GM19372 (cell line): Measurements from ENCODE around the gene RNF130.
"Not testable (repeated sequence)": the region's sequence is repeated elsewhere in the genome, so short reads cannot be mapped to it uniquely, and the experiment has no call there.

ENCODE experiments used
- ATAC-seq: cut with Tn5 transposase; IDR thresholded peaks from one replicate; pipeline ENCODE4 v1.9.1; 2021; ENCODE audit warnings: mild to moderate bottlenecking, low read depth, moderate library complexity; ENCODE audit not compliant: unreplicated experiment

RNF130 gene

DNA sequence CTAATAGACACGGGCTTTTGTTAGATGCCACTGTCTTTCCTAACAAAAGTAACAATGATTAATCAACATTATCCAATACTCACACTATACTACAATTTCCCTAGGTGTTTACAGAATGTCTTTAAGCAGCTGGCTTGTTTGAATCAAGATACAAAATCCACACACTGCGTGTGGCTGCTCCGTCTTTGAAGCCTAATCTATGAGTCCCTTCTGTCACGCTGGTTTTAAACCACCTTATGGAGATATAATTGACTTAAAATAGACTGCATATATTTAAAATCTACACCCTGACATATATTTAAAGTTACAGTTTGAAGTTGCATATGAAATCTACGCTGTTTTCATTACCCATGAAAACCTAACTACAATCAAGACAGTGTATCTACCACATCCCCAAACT, 89.9 kb downstream of the RNF130 start:
- no peak for ATAC-seq

DNA sequence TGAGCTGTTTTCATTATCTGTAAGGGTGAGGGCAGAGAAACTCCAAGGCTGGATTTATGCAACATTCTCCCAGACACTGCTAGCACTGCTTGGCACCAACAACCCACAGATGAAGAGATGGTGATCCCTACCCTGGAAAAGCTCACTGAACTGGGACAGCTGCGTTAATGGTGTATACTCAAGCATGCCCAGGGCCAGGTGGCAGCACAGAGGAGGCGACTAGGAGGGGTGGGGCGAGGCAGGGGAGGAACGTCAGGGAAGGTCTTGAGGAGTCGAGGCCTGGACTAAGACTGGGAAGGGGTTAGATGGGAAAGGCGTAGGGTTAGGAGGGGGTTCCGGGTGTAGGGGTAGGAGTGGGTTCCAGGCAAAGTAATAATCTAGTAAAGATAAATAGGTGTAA, 90.8 kb downstream of the RNF130 start:
- ATAC-seq, result no peak

DNA sequence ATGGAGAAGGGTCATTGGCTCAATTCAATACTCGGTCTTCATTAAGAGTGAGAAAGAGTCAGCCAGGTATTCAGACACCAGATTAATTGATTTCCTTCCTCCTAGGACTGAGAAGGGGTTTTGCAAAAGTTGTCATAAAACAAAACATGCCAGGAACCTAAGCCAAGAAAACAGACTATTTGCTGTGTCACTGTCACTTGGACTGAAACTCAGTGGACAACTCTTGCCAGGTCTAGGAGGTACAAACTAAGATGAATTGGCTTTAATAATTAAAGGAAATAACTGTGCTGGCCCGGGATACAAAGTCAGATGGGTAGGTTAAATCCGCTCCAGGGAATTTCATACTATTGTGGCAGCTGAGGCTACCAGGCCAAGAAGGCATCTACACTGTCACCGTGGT, 92.8 kb downstream of the RNF130 start:
- ATAC-seq, result no peak

DNA sequence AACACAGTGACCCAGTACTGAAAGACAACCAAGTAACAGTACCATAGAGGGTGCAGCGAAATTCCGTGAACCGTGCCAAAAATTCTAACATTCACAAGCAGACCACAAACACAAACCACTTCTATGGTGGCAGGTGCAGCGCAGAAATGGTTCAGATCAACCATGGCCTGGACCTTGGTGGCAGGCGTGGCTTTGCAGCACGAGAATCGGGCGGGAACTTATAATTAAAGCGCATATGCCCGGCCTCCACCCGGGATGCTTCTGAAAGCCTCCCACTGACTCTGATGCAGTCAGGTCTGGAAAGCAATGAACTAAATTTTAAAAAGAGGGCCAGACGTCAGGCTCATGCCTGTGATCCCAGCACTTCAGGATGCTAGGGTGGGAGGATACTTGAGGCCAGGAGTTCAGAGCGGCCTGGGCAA, 95.8 kb downstream of the RNF130 start:
- ATAC-seq, result no peak

DNA sequence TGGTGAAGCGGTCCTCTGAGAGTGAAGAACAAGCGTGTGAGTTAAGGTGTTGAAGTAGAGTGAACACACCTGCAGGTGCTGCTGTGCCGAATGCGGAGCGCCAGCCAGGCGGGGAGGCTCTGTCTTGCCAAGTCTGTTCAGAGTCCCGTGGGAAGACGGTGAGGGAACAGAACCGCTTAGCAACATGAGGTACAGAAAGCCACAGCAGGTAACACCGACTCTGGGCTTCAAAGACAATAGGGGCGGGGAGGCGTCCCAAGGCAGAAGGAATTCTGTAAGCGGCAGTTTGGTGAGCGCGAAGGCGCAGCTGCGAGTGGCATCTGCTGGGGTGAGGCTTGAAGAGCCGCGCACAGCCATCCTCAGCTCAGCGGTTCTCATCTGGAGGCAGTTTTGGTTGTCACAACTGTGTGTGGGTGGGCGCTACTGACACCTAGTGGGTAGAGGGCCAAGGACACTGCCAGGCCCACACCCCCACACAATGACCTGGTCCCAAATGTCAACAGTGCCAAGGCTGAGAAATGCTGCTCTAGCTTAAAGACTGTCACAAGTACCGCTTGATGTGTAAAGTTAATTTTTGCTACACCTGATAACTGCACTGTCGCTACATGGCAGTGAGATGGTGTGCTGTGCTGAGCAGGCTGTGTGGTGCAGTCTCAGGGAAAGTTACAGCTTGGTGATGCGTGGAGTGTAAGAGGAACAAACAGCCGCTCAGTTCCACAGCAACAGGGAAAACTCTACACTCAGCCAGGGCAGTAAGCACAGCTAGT, 96.4 kb downstream of the RNF130 start:
- peak; percentile 70 for ATAC-seq

DNA sequence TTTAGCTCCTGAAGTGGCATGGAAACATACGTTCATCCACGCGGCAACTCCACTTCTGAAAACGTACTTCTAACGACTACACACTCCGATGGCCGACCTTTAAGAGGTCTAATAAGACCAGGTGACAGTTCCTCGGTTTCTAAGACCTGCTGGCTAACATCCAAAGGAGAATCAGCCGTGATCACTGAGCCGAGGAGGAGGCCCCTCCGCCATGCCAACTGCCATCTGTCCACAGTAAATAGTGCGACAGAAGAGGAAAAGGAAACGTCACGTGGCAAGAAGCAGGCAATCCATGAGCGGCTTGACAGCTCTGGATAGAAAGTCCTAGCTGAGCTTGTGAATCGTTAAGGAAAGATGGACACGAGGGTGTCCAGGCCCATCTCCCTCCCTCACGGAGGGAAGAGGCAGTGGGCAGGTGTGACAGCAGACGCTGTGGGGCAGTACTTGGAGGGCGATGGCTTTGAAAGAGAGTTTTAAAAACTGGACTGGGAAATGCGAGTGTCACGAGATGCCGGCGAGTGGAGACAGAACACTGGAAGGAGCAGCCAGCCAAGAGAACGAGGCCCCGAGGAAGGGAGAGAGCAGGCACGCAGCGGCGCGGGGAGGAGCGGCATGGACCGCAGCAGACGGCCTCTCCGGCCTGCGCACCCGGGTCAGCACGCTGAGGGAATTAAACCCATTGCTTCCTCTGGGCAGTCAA, 97.2 kb downstream of the RNF130 start:
- no peak for ATAC-seq

DNA sequence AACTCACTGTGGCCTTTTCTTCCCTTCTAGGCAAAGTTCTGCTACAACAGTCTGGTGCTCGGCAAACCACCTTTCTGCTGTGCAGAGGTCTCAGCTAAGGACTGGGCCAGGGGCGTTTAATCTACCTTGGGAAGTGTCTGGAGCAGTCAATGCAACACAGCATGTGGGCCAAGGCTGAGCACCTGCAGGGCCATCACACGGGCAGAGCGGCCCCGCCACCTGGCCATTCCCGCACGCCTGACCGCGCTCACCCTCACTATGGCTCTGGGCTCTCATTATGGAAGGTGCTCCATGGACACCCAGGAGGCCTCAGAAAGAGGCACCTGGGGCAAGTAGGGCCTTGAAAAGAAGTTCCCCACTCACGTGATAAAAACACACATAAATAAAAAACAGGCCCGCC, 98.2 kb downstream of the RNF130 start:
- ATAC-seq, result no peak

DNA sequence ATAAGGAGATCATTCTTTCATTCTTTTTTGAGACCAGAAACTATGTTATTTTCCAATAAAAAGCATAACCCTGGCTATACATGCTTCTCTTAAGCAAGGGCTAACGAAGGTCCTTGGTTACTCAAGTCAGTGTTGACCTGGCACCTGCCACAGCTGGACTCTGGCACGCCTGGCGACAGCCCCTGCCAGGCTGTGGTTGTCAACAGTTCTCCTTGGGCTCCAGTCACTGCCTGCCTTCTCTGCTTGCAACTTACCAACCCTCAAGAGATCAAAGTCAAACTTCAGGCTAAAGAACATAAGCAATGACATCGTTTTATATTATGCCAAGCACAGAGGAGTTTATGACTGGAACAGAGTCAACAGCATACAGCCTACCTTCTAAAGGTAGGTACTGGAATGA, 102.4 kb downstream of the RNF130 start:
- ATAC-seq, result no peak

DNA sequence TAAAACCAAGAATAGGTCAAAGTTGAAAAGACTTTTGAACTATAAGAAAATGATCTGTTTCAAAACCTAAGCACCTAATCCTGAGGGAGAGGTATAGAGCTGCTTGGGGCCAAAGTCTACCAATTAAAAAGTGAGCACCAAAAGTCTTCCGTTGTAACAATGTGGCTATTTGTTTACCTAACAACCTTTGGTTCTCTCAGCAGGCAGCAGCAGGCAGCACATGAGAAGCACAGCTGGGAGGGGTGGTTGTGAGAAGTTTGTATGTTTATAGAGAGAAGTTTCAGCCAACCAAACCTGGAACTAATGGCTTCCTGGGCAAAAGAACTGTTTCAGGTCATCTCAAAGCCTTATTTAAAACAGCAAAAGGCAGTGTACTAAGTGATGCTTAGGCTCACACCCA, 104.1 kb downstream of the RNF130 start:
- ATAC-seq, result no peak

DNA sequence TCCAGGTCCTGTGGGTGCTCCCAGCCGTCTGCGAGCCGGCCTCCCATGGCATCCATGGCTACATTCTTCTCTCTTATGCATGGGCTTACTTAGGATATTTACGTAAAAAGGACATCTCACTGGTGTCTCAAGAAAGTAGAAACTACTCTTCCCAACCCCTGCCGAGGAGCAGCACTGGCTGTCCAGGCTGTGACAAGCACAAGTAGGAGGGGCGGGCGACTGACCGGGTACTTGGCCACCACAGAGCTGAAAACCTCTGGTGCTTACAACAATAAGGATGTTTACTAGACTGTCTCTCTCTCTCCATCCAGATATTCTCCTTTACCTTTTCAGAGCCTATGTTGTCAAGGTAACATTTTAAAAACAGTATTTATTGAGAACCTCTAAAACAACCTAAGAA, 107.5 kb downstream of the RNF130 start:
- ATAC-seq, result no peak

DNA sequence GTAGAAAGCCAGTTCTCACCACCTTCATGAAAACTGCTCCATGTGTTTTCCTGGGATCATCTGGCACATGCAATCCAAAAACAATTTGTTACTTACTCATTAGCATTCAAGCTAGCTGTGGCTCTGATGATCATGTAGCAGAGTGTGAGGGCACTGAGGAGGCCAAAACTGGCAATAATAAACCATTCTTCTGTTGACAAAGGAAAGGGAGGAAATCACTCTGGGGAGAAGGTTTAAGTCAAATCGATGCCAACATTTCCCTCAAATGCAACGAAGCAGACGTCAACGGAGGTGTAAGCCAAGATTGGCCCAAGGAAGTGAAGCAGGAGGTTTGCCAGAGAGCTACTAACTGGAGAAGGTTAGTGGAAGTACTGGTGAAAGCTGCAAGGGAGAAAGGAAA, 108.2 kb downstream of the RNF130 start:
- no peak for ATAC-seq

DNA sequence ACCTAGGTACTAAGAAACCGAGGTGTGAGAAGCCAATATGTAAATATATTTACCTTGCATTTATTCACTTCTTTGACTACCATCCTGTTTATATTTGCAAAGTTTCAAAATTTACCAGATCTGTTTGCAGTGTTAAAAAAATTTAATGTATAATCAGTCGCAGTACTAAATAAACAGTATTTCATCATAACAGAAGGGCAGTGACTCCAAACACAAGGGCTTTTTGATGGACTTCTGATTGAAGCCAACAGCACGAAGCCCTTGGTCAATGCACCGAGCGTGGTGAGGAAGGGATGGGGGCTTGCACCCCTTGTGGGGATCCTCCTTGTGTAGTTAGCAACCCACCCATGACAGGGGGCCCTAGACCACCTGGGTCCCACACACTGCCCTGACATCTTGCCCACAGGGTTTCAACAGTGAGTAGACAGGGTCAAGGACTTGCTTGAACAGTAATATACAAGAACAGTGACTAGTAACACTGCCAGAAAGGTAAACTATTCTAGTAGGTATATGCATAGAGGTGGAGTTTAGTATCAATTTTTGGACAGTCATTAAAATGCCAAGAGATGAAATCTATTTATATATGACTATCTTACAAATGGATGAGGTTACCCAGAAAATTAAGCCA, 111.2 kb downstream of the RNF130 start:
- no peak for ATAC-seq

DNA sequence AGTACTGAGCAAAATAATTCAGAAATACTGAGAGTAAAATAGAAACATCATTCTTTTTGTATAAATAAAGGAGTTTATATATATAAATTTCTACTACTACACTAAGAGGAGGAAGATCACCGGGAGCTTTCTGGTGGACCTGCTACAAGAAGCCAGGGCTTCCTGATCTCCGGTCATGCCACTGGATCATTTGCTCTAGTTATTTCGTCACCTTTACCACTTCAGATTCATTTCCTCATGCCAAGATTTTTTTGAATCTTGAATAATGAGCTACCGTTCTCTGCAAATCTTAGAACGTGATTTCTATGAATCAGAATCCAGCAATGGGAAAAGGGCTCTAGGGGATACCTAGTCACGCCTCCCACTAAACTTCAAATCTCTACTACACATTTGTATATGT, 111.9 kb downstream of the RNF130 start:
- ATAC-seq, result no peak

DNA sequence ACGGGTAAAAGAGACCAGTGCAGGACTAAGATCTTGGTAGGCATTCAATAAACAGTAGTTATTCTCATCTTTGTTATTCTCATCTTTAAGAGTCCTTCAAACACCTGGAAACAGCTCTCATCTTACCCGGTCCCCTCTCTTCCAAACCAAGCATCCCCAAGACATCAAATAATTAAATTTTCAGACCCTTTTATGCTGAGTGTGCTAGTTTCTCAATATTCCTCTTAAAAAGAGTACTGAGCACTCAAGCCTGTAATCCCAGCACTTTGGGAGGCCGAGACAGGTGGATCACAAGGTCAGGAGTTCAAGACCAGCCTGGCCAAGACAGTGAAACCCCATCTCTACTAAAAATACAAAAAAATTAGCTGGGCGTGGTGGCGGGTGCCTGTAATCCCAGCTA, 112.4 kb downstream of the RNF130 start:
- ATAC-seq, result not testable (repeated sequence)

DNA sequence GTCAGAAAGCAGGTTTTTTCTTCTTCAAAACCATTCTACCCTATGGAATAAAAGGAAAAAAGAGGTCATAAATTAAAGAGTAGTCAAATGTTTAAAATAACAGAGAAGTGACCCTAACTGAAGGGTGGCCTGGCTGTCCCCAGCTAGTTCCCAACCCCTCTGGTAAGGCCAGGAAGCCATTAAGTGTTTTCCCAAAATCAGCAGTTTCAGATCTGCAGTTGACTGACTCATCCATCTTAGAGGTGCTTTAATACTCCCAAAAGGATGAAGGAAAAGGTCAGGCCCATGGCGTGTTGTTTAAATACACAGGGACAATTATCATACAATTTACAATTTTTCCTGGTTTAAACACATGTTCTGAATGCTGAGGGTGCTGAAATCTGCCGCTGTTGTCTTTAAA, 115.9 kb downstream of the RNF130 start:
- ATAC-seq, result no peak

DNA sequence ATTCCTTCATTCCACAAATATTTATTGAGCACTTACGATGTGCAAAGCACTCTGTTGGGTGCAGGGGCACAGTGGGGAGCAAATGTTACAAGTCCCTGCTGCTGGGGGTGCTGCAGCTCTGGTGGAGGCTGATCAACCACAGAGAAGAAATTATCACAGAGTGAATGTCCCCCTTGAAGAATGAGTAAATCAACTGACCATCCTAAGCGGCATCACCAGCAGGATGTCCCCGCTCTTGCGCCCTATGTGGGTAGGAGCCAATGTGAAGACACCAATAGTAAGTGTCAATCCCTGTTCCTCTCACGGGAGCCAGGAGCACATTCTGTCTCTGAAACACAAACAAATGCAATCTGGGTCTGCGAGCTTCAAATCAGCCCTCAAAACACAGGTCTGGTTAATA, 116.5 kb downstream of the RNF130 start:
- no peak for ATAC-seq

DNA sequence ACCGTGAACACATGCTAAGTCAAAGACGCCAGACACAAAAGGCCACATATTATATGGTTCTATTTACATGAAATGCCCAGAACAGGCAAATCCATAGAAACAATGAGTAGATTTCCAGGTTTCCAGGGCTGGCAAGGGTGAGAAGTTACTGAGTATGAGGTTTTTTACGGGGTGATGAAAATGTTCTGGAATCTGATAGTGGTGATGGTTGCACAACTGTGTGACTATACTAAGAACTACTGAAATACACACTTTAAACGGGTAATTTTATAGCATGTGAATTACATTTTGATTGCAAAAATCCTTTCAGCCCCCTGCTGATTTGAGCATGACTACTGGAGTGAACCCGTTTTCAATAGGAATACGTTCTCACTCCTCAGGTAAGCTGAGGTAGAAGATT, 117.1 kb downstream of the RNF130 start:
- ATAC-seq, result no peak

DNA sequence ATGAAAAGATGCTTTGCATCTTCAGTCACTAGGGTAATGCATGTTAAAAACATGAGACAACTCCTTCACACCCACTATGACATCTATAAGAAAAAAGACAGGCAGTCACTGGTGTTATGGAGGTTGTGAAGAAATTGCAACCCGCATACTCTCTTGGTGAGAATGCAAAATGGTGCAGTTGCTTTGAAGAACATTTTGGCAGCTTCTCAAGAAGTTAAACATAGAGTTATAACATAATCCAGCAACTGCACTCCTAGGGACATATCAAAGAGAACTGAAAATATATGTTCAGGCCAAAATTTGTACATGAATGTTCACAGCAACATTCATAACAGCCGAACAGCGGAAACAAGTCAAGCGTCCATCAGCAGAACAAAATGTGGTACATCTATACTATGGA, 117.6 kb downstream of the RNF130 start:
- ATAC-seq, result no peak

DNA sequence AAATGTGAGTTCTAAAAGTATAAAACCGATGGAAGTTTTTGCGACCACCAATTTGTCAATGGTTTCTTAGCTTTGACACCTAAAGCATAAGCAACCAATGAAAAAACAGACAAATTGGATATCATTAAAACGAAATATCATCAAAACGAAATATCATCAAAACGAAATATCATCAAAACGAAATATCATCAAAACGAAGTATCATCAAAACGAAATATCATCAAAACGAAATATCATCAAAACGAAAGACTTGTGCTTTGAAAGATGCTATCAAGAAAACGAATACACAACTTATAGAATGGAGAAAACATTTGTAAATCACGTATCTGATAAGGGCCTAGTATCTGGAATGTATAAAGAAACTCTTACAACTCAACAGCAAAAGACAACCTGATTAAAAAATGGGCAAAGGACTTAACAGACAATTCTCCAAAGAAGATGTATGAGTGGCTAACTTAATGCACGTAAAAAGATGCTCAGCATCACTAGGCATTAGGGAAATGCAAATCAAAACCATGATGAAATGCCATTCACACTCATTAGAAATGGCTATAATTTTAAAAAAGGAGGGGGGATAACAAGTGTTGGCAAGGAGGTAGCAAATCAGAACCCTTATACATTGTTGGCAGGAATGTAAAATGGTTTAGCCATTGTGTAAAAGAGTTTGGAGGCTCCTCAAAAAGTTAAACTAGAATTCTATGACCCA, 134.4 kb downstream of the RNF130 start:
- ATAC-seq, result no peak

DNA sequence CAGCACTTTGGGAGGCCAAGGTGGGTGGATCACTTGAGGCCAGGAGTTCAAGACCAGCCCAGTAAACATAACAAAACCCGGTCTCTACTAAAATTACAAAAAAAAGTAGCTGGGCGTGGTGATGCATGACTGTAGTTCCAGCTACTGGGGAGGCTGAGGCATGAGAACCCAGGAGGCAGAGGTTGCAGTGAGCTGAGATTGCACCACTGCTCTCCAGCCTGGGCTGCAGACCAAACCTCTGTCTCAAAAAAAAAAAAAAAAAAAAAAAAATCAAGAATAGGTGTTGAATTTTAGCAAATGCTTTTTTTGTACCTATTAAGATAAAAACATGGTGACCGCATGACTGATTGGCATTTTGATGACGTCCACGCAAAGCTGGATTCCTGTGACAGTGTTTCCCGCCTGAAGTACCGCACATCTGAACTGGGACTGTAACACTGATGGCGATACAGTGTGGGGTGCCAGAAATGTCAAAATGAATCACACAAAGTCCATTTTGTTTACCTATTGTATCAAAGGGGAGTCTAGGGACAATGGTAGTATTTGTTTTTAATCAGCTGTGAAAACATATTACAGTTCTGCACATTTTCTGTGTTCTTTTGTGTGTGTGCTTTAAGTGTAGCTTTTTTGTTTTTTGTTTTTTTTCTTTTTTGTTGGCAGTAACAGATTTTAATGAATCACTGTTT, 140.6 kb downstream of the RNF130 start:
- ATAC-seq, result no peak

DNA sequence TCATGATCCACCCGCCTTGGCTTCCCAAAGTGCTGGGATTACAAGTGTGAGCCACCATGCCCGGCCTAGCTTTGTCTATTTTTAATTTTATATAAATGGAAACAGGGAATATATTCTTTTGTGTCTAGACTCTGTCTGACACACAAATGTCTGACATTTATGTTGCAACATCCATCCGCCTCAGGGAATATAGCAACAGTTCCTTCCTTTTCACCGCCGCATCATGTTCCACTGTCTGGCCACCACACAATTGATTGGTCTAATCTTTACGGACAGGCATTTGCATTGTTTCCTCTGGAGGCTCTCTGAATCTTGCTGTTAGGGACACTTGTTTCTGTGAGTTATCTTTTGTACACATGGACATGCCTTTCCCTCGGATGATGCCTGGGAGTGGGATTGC, 143.7 kb downstream of the RNF130 start:
- no peak for ATAC-seq
